Limb (tissue), 2 donors: Measurements from ENCODE around the gene TSHZ2.
A peak's percentile ranks its signal among the peaks of the same experiment; 100 is the strongest.

Source experiments
- DNase-seq, 2 donors: peaks; one replicate each; pipeline ENCODE4 v3.0.0-alpha.2; 2016; ENCODE audit errors: extremely low spot score in 2 of 2

The TSHZ2 gene

GRCh38 chr20:53027089-53027488 lies 54.9 kb downstream of the TSHZ2 start:
- no peak for DNase-seq

- DNase-seq: no peak
Measured at GRCh38 chr20:53028337-53029007, 56.3 kb downstream of the TSHZ2 start.

GRCh38 chr20:53030061-53030460 lies 57.9 kb downstream of the TSHZ2 start:
- no peak for DNase-seq

- no peak for DNase-seq
Measured at GRCh38 chr20:53032046-53032445, 59.9 kb downstream of the TSHZ2 start.

- peak in 1 of 2 donors; percentile 40 for DNase-seq
Measured at GRCh38 chr20:53032478-53032932, 60.3 kb downstream of the TSHZ2 start.

- no peak for DNase-seq
Measured at GRCh38 chr20:53033176-53033575, 61.0 kb downstream of the TSHZ2 start.

GRCh38 chr20:53034899-53035298 lies 62.7 kb downstream of the TSHZ2 start:
- no peak for DNase-seq

GRCh38 chr20:53036992-53037391 lies 64.8 kb downstream of the TSHZ2 start:
- DNase-seq: no peak

GRCh38 chr20:53037621-53038020 lies 65.5 kb downstream of the TSHZ2 start:
- DNase-seq: no peak

- no peak for DNase-seq
Measured at GRCh38 chr20:53038299-53038698, 66.1 kb downstream of the TSHZ2 start.

GRCh38 chr20:53040693-53041589 lies 68.8 kb downstream of the TSHZ2 start:
- peak in 1 of 2 donors; percentile 61 for DNase-seq

- DNase-seq: no peak
Measured at GRCh38 chr20:53042521-53042920, 70.4 kb downstream of the TSHZ2 start.

GRCh38 chr20:53044296-53044695 lies 72.1 kb downstream of the TSHZ2 start:
- DNase-seq: no peak

GRCh38 chr20:53045941-53046340 lies 73.8 kb downstream of the TSHZ2 start:
- no peak for DNase-seq

GRCh38 chr20:53047203-53047602 lies 75.0 kb downstream of the TSHZ2 start:
- no peak for DNase-seq

GRCh38 chr20:53048387-53048786 lies 76.2 kb downstream of the TSHZ2 start:
- DNase-seq: no peak

GRCh38 chr20:53050338-53050737 lies 78.2 kb downstream of the TSHZ2 start:
- no peak for DNase-seq

GRCh38 chr20:53052380-53052779 lies 80.2 kb downstream of the TSHZ2 start:
- no peak for DNase-seq

GRCh38 chr20:53053595-53053994 lies 81.4 kb downstream of the TSHZ2 start:
- no peak for DNase-seq

- no peak for DNase-seq
Measured at GRCh38 chr20:53055367-53056067, 83.4 kb downstream of the TSHZ2 start.

- no peak for DNase-seq
Measured at GRCh38 chr20:53057579-53057978, 85.4 kb downstream of the TSHZ2 start.

GRCh38 chr20:53059848-53060247 lies 87.7 kb downstream of the TSHZ2 start:
- DNase-seq: no peak
